ENCODE results near the gene ARHGDIB. TPM values are rescaled to one million over a fixed set of nuclear protein-coding genes. Genes with fewer than 3 reads are reported as not detected.

ARHGDIB gene
- total and polyA plus RNA-seq, 2 experiments from 2014 or later: 0.89 TPM; not detected in 1

- DNase-seq (ENCODE audit: low spot score) (no peak), ATAC-seq (no peak)
- Mint-ChIP-seq H3K27ac (no peak overlapping the region), H3K4me1 (peaks cover 18% of the 10 kb centered on the region), H3K9me3 (no peaks in the 10 kb centered on the region), H3K4me3 (no peak overlapping the region), H3K27me3 (ENCODE audit: insufficient read depth, low read depth, poor library complexity) (no peaks in the 10 kb centered on the region), H3K36me3 (ENCODE audit: low read depth) (no peaks in the 10 kb centered on the region)
- Histone ChIP-seq H3K27me3 (ENCODE audit: insufficient read depth) (no peaks in the 10 kb centered on the region), H3K4me3 (no peak overlapping the region), H3K9me2 (ENCODE audit: insufficient read depth) (no peaks in the 10 kb centered on the region; the same call in 1 of the 2 replicates), H2AFZ (no peak overlapping the region), H3K4me2 (no peak overlapping the region), H3K79me2 (replicated peaks; ENCODE audit: insufficient read depth) (no peaks in the 10 kb centered on the region), H3K27ac (ENCODE audit: low read depth) (no peak overlapping the region), H3K4me1 (ENCODE audit: insufficient read depth) (no peaks in the 10 kb centered on the region), H3F3A (replicated peaks; ENCODE audit: low read depth) (no peaks in the 10 kb centered on the region), H3K36me3 (ENCODE audit: insufficient read depth) (no peaks in the 10 kb centered on the region), H4K20me1 (replicated peaks; ENCODE audit: insufficient read depth) (no peaks in the 10 kb centered on the region)
- no peak for TF ChIP-seq EZH2 (IDR thresholded peaks at IDR 0.05; ENCODE audit: low read depth, unreplicated experiment)
- TF ChIP-seq ZNF462 (CRISPR knock-in tag; IDR thresholded peaks at IDR 0.05): no peak
- no peak for TF ChIP-seq JUNB (IDR thresholded peaks at IDR 0.05; ENCODE audit: unreplicated experiment)
- TF ChIP-seq POLR2AphosphoS5 (IDR thresholded peaks at IDR 0.05; ENCODE audit: low read depth): no peak
- no peak for TF ChIP-seq EZH2phosphoT487 (IDR thresholded peaks at IDR 0.05; ENCODE audit: unreplicated experiment)
- no peak for TF ChIP-seq NANOG (IDR thresholded peaks at IDR 0.05; ENCODE audit: borderline replicate concordance)
- TF ChIP-seq, protein P1, sequence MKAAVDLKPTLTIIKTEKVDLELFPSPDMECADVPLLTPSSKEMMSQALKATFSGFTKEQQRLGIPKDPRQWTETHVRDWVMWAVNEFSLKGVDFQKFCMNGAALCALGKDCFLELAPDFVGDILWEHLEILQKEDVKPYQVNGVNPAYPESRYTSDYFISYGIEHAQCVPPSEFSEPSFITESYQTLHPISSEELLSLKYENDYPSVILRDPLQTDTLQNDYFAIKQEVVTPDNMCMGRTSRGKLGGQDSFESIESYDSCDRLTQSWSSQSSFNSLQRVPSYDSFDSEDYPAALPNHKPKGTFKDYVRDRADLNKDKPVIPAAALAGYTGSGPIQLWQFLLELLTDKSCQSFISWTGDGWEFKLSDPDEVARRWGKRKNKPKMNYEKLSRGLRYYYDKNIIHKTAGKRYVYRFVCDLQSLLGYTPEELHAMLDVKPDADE (IDR thresholded peaks at IDR 0.05): no peak
- TF ChIP-seq STAT1 (IDR thresholded peaks at IDR 0.05; ENCODE audit: unreplicated experiment): no peak
These were observed 2.3 kb downstream of the ARHGDIB start for GRCh38 chr12:14959126-14959440.
